Loucy (cell line): ENCODE results near the gene ARHGAP26.

Source experiments
- H2AFZ ChIP-seq: fragments of 200-600 bp; sonication (generic); 2 replicates; pipeline ENCODE4 v1.6.0; 2016; ENCODE audit warnings: antibody characterized with exemption, mild to moderate bottlenecking, low read length, moderate library complexity
- H3F3A ChIP-seq: fragments of 200-600 bp; 2 replicates; pipeline ENCODE4 v1.6.0; 2016; ENCODE audit warnings: antibody characterized with exemption, low read depth, mild to moderate bottlenecking
- H3K27me3 ChIP-seq: fragments of 200-600 bp; sonication (generic); 2 replicates; pipeline ENCODE4 v1.6.1; 2014; ENCODE audit warnings: low read length, mild to moderate bottlenecking; ENCODE audit not compliant: insufficient read depth, poor library complexity, severe bottlenecking
- H3K36me3 ChIP-seq: fragments of 200-600 bp; sonication (generic); 2 replicates; pipeline ENCODE4 v1.6.1; 2016; ENCODE audit warnings: low read length; ENCODE audit not compliant: insufficient read depth
- H3K4me1 ChIP-seq: fragments of 200-600 bp; sonication (generic); 2 replicates; pipeline ENCODE4 v1.5.1; 2014; ENCODE audit warnings: low read length, mild to moderate bottlenecking; ENCODE audit not compliant: insufficient read depth, poor library complexity, severe bottlenecking
- H3K4me2 ChIP-seq: fragments of 200-600 bp; sonication (generic); 2 replicates; pipeline ENCODE4 v1.6.0; 2014; ENCODE audit warnings: antibody characterized with exemption, low read length, low read depth, mild to moderate bottlenecking; ENCODE audit not compliant: poor library complexity, severe bottlenecking
- H3K4me3 ChIP-seq: fragments of 200-600 bp; sonication (generic); 2 replicates; pipeline ENCODE4 v1.5.1; 2014; ENCODE audit warnings: low read length, mild to moderate bottlenecking, mixed read lengths; ENCODE audit not compliant: poor library complexity, severe bottlenecking
- H3K79me2 ChIP-seq: fragments of 200-600 bp; sonication (generic); 2 replicates; pipeline ENCODE4 v1.6.1; 2014; ENCODE audit warnings: low read length; ENCODE audit not compliant: insufficient read depth
- H3K9ac ChIP-seq: fragments of 200-600 bp; sonication (generic); 2 replicates; pipeline ENCODE4 v1.6.0; 2014; ENCODE audit warnings: mild to moderate bottlenecking, low read depth, low read length, moderate library complexity; ENCODE audit not compliant: poor library complexity, severe bottlenecking
- H3K9me2 ChIP-seq: fragments of 200-600 bp; sonication (generic); replicated peaks from 2 replicates; pipeline ENCODE4 v1.6.1; 2016; ENCODE audit warnings: low read depth, low read length, mixed read lengths
- H3K9me3 ChIP-seq: fragments of 200-600 bp; sonication (generic); 2 replicates; pipeline ENCODE4 v1.6.1; 2014; ENCODE audit warnings: mild to moderate bottlenecking, antibody characterized with exemption, low read length, low read depth; ENCODE audit not compliant: insufficient read depth
- H4K20me1 ChIP-seq: fragments of 200-600 bp; sonication (generic); 2 replicates; pipeline ENCODE4 v1.6.0; 2014; ENCODE audit warnings: antibody characterized with exemption, low read length, mild to moderate bottlenecking; ENCODE audit not compliant: insufficient read depth, poor library complexity, severe bottlenecking
- CTCF ChIP-seq: fragments of 200-600 bp; sonication (generic); conservative IDR thresholded peaks from 2 replicates; pipeline ENCODE4 v1.5.1; 2014; ENCODE audit warnings: mild to moderate bottlenecking, antibody characterized with exemption, low read length
- EZH2phosphoT487 ChIP-seq: fragments of 200-600 bp; IDR thresholded peaks from 2 replicates; pipeline ENCODE4 v1.6.1; 2018; ENCODE audit warnings: antibody characterized with exemption, mild to moderate bottlenecking, moderate library complexity, borderline replicate concordance

The ARHGAP26 gene

GRCh38 chr5:143220748-143221251 is 450.6 kb downstream of the ARHGAP26 start:
- Histone ChIP-seq H3F3A (no peaks in the 10 kb centered on the region), H3K9me2 (no peaks in the 10 kb centered on the region), H3K4me2 (no peak overlapping the region), H3K27me3 (no peaks in the 10 kb centered on the region), H3K79me2 (no peaks in the 10 kb centered on the region), H2AFZ (no peak overlapping the region), H3K9ac (no peak overlapping the region), H4K20me1 (no peaks in the 10 kb centered on the region), H3K9me3 (no peaks in the 10 kb centered on the region), H3K4me1 (no peaks in the 10 kb centered on the region), H3K36me3 (no peaks in the 10 kb centered on the region), H3K4me3 (no peak overlapping the region)
- no peak for TF ChIP-seq EZH2phosphoT487
- no peak for TF ChIP-seq CTCF

- no peaks in the 10 kb centered on the region for H3K79me2 ChIP-seq
- no peaks in the 10 kb centered on the region for H3K9me2 ChIP-seq
- H3K4me2 ChIP-seq = no peak overlapping the region
- no peaks in the 10 kb centered on the region for H3K4me1 ChIP-seq
- H2AFZ ChIP-seq = no peak overlapping the region
- no peaks in the 10 kb centered on the region for H3K27me3 ChIP-seq
- TF ChIP-seq EZH2phosphoT487 (no peak), CTCF (no peak)
- H4K20me1 ChIP-seq = no peaks in the 10 kb centered on the region
- no peak overlapping the region for H3K4me3 ChIP-seq
- H3K36me3 ChIP-seq = no peaks in the 10 kb centered on the region
- H3K9ac ChIP-seq = no peak overlapping the region
- H3K9me3 ChIP-seq = no peaks in the 10 kb centered on the region
- no peaks in the 10 kb centered on the region for H3F3A ChIP-seq
These were observed 452.4 kb downstream of the ARHGAP26 start for GRCh38 chr5:143222287-143223231.

GRCh38 chr5:143224672-143225071 is 454.5 kb downstream of the ARHGAP26 start:
- Histone ChIP-seq H3K4me1 (peaks cover 1% of the 10 kb centered on the region), H2AFZ (no peak overlapping the region), H3K9me2 (no peaks in the 10 kb centered on the region), H3K9ac (no peak overlapping the region), H3F3A (no peaks in the 10 kb centered on the region), H3K4me3 (no peak overlapping the region), H3K4me2 (no peak overlapping the region), H3K9me3 (no peaks in the 10 kb centered on the region), H3K79me2 (no peaks in the 10 kb centered on the region), H3K36me3 (no peaks in the 10 kb centered on the region), H4K20me1 (no peaks in the 10 kb centered on the region), H3K27me3 (no peaks in the 10 kb centered on the region)
- TF ChIP-seq CTCF (no peak), EZH2phosphoT487 (no peak)
